ENCODE measurements around the gene SPTBN2.
A peak's percentile ranks its signal among the peaks of the same experiment; 100 is the strongest.

The SPTBN2 gene

DNA sequence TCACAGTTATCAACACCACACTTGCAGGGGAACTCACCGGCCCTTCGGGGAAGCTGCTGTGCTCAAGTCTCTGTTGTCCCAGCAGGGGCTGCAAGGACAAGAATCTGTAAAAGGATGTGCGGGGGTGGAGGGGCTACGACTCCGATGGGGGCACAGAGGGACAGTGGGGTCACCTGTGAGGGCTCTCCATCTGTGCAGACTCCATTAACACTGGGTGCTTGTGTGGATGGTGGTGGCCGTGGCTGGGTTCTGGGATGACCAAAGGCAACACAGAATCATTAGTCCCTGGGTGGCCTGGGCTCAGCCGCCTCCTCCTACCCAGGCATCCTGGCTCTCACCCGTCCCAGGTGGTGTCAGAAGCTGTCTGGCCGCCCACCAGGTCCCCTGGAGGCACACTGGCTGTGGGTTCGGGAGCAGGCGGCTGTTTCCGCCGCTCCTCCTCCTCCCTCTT, 41.2 kb downstream of the SPTBN2 start:
- DNase-seq (no peak), ATAC-seq (ENCODE audit: insufficient read depth, low read depth) (no peak)
- TF ChIP-seq, protein P1, sequence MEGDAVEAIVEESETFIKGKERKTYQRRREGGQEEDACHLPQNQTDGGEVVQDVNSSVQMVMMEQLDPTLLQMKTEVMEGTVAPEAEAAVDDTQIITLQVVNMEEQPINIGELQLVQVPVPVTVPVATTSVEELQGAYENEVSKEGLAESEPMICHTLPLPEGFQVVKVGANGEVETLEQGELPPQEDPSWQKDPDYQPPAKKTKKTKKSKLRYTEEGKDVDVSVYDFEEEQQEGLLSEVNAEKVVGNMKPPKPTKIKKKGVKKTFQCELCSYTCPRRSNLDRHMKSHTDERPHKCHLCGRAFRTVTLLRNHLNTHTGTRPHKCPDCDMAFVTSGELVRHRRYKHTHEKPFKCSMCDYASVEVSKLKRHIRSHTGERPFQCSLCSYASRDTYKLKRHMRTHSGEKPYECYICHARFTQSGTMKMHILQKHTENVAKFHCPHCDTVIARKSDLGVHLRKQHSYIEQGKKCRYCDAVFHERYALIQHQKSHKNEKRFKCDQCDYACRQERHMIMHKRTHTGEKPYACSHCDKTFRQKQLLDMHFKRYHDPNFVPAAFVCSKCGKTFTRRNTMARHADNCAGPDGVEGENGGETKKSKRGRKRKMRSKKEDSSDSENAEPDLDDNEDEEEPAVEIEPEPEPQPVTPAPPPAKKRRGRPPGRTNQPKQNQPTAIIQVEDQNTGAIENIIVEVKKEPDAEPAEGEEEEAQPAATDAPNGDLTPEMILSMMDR (IDR thresholded peaks at IDR 0.05; ENCODE audit: borderline replicate concordance, extremely low read depth, low read length, poor library complexity, severe bottlenecking), result no peak
- TF ChIP-seq EZH2 (IDR thresholded peaks at IDR 0.05; ENCODE audit: borderline replicate concordance, low read depth, low read length, severe bottlenecking), result no peak
- Histone ChIP-seq H2AFZ (ENCODE audit: low read depth, low read length) (no peak overlapping the region), H3K9me3 (ENCODE audit: insufficient read depth, low read length, severe bottlenecking) (no peaks in the 10 kb centered on the region), H3K9ac (ENCODE audit: low read depth, low read length) (no peak overlapping the region), H3K4me3 (ENCODE audit: low read depth in 1 of 2, low read length in 2 of 2) (no peak overlapping the region), H3K27ac (ENCODE audit: low read length) (no peak overlapping the region), H3K79me2 (ENCODE audit: insufficient read depth, low read length) (no peaks in the 10 kb centered on the region), H3K27me3 (ENCODE audit: insufficient read depth, low read length, poor library complexity) (no peaks in the 10 kb centered on the region), H3K4me1 (ENCODE audit: insufficient read depth, low read length) (no peaks in the 10 kb centered on the region), H4K20me1 (ENCODE audit: insufficient read depth, low read length) (no peaks in the 10 kb centered on the region), H3K4me2 (ENCODE audit: insufficient read depth, low read length) (no peak overlapping the region), H3K36me3 (ENCODE audit: insufficient read depth, low read length) (no peaks in the 10 kb centered on the region)

DNA sequence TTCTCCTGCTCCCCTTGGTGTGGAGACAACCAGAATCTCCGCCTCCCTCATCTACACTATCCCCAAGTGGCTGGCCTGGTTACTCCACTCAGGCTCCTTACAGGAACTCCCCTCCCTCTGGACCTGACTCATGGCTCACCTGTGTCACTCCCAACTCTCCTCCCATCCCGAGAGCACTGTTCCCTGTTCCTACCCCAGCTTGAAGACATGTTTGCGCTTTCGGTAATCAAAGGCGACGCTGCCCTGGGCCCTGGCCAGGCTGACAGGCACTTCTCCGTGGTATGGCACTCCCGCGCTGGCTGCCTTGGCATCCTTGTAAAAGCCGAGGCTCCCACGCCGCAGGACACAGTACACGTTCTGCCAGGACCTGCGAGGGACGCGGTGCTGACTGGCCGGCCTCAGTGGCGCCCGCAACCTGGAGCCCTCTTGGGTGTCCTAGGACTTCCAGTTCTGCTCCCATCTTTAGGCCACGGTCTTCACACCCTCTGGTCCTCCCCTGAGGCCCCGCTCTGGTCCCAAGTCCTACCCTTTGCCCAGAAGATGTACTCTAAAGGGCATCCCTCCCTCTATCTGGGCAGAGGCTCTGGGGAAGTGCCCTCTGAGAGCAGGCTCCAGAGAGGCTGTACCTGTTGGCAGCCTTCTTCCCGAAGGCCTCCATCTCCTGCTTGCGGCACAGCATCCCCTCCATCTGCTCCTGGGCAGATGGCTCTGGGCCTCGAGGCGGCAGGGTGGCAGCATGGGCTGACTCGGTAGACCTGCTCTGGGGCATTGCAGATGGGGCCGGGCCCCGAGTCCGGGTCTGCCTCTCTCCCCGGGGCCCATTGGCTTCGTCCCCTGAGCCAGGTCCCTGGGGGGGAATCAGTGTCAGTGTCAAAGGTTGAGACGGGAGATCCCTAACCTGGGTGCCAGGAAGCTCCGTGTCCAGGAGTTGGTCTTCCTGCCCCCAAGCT, 41.9 kb downstream of the SPTBN2 start:
- H2AFZ ChIP-seq (ENCODE audit: low read depth, low read length), result no peak overlapping the region
- H3K9ac ChIP-seq (ENCODE audit: low read depth, low read length), result no peak overlapping the region
- no peak overlapping the region for H3K4me3 ChIP-seq (ENCODE audit: low read depth in 1 of 2, low read length in 2 of 2)
- DNase-seq, result no peak
- TF ChIP-seq, protein P1 (IDR thresholded peaks at IDR 0.05; ENCODE audit: borderline replicate concordance, extremely low read depth, low read length, poor library complexity, severe bottlenecking), result no peak
- TF ChIP-seq EZH2 (IDR thresholded peaks at IDR 0.05; ENCODE audit: borderline replicate concordance, low read depth, low read length, severe bottlenecking), result no peak
- H3K27me3 ChIP-seq (ENCODE audit: insufficient read depth, low read length, poor library complexity), result no peaks in the 10 kb centered on the region
- H4K20me1 ChIP-seq (ENCODE audit: insufficient read depth, low read length), result no peaks in the 10 kb centered on the region
- 0 out of 3 replicates have a peak, but pooled peaks have one; percentile 9 for ATAC-seq (ENCODE audit: insufficient read depth, low read depth)
- H3K36me3 ChIP-seq (ENCODE audit: insufficient read depth, low read length), result no peaks in the 10 kb centered on the region
- H3K27ac ChIP-seq (ENCODE audit: low read length), result no peak overlapping the region
- H3K4me1 ChIP-seq (ENCODE audit: insufficient read depth, low read length), result no peaks in the 10 kb centered on the region
- no peak overlapping the region for H3K4me2 ChIP-seq (ENCODE audit: insufficient read depth, low read length)
- no peaks in the 10 kb centered on the region for H3K79me2 ChIP-seq (ENCODE audit: insufficient read depth, low read length)
- H3K9me3 ChIP-seq (ENCODE audit: insufficient read depth, low read length, severe bottlenecking), result no peaks in the 10 kb centered on the region

DNA sequence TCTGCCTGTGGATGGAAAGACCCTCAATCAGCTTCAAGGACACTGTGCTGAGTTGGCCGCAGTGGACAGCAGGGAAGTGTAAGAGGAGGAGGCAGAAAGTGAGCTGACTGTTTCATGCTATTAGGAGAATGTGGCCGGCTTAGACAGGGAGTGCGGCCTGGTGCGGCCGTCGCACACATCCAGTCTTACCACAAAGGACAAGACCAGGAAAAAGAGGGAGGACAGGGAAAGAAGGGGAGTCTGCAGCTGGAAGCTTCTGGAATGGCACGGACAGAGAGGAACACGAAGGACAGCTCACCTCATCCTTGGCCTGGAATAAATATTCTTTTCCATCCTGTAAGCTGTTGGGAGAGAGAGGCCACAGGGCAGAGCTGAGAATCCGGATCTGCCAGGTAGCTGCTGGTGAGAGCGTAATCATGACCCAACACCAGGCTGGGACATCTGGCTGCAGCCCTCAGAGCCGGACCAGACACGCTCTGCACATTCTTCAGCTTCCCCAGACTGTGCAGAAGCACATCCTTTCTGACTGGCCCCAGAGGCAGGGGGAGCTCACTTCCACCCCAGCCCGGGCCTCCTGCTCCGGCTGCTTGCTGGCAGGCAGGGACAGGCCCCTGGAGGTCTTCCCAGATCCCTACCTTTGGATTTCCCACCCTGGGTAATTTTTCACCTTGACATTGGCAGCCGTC, 42.8 kb downstream of the SPTBN2 start:
- ATAC-seq (ENCODE audit: insufficient read depth, low read depth) (0 out of 3 replicates have a peak, but pooled peaks have one; percentile 31), DNase-seq (no peak)
- H3K36me3 ChIP-seq (ENCODE audit: insufficient read depth, low read length), result no peaks in the 10 kb centered on the region
- no peak for TF ChIP-seq EZH2 (IDR thresholded peaks at IDR 0.05; ENCODE audit: borderline replicate concordance, low read depth, low read length, severe bottlenecking)
- TF ChIP-seq, protein P1 (IDR thresholded peaks at IDR 0.05; ENCODE audit: borderline replicate concordance, extremely low read depth, low read length, poor library complexity, severe bottlenecking), result no peak
- no peaks in the 10 kb centered on the region for H3K9me3 ChIP-seq (ENCODE audit: insufficient read depth, low read length, severe bottlenecking)
- H4K20me1 ChIP-seq (ENCODE audit: insufficient read depth, low read length), result no peaks in the 10 kb centered on the region
- no peak overlapping the region for H3K4me2 ChIP-seq (ENCODE audit: insufficient read depth, low read length)
- H3K27ac ChIP-seq (ENCODE audit: low read length), result no peak overlapping the region
- no peaks in the 10 kb centered on the region for H3K27me3 ChIP-seq (ENCODE audit: insufficient read depth, low read length, poor library complexity)
- no peaks in the 10 kb centered on the region for H3K79me2 ChIP-seq (ENCODE audit: insufficient read depth, low read length)
- H3K9ac ChIP-seq (ENCODE audit: low read depth, low read length), result no peak overlapping the region
- no peak overlapping the region for H2AFZ ChIP-seq (ENCODE audit: low read depth, low read length)
- no peaks in the 10 kb centered on the region for H3K4me1 ChIP-seq (ENCODE audit: insufficient read depth, low read length)
- H3K4me3 ChIP-seq (ENCODE audit: low read depth in 1 of 2, low read length in 2 of 2), result no peak overlapping the region
